NCI-H524 (cell line): ENCODE results near the gene ADRM1.

Experiments
- DNase-seq, 2 experiments: peaks; one replicate each; lab custom pipeline; 2025; lab: John Stamatoyannopoulos, UW

ADRM1 gene, protein sequence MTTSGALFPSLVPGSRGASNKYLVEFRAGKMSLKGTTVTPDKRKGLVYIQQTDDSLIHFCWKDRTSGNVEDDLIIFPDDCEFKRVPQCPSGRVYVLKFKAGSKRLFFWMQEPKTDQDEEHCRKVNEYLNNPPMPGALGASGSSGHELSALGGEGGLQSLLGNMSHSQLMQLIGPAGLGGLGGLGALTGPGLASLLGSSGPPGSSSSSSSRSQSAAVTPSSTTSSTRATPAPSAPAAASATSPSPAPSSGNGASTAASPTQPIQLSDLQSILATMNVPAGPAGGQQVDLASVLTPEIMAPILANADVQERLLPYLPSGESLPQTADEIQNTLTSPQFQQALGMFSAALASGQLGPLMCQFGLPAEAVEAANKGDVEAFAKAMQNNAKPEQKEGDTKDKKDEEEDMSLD

DNA sequence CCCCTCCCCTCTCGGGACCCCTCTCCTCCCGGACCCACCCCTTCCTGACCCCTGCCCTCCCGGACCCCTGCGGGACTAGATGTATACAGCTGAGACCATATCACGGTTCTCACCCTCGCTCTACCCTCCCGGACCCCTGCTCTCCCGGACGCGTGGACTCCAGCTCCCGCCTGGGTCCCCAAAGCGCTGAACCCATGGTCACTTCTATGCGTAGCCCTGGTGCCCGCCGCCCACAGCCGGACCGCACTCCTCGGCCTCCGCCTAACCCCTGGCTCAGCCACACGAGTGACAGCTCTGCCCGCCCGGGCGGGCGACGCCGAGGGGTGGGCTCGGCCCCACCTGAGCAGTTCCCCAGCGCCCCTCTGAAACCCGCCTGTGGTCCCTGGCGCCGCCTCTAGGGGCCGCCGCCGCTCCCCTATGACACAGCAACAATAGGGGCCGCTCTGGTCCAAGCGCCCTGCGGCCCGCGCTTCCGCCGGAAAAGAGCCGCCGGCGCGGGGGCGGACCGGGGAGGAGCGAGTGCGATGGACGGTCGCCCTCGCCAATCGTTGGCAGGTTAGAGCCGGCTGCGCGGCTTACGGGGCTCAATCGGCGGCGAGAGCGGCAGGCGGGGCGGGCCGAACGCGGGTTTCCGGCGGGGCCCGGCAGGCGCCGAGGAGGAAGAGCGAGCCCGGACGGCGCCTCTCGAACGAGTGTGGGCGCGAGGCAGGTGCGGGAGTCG is at the start of gene ADRM1:
Gene ADRM1 (plus strand): TSS at position 657 of the 721 bp plus-strand sequence. CDS start 572 bp downstream, outside the sequence.
- DNase-seq = peak; percentile 92 to 95

DNA sequence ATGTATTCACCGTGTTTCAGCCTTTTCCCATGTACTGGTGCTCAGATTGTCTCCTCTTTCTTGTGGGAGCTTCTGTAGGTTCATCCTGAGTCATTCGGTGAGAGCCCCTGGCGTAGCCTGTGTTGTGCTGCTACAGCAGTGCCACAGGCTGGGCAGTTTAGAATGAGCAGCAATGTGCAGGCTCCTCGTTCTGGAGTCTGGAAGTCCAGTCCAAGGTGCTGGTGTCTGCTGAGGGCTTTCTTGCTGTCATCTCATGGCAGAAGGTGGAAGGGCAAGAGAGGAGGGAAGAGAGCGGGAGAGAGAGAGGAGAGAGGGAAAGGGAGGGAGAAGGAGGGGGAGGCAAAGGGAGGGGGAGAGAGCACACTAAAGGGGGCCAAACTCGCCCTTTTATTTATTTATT is 49.4 kb upstream of the ADRM1 start:
- no peak for DNase-seq

DNA sequence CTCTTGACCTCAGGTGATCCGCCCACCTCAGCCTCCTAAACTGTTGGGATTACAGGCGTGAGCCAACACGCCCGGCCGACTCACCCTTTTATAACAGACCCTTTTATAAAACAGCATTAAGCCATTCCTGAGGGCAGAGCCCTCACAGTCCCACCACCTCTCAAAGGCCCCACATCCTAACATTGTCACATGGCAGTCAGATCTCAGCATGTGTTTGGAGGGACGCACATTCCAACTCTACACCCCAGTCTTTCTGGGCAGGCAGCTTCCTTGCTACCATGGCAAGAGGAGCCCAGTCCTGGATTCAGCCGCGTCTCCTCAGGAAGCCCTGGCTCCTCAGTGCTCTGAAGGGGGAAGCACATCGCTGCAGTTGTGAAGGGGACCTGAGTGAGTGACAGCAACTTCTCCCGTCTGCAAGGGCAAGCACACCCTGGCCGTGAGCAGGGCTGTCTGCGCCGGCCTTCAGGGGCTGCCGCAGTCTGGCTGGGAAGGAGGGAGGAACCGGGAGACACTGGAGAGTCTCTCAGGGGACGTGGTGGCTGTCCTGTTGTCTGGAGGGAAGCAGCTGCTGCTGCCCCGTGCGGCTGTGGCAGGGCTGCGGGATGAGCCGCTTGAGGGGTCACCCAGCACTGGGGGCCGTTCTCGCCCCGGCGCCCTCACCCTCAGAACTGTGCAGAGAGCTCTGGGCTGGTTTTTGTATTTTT is 48.6 kb upstream of the ADRM1 start:
- peak in 1 of 2 experiments; percentile 16 for DNase-seq

DNA sequence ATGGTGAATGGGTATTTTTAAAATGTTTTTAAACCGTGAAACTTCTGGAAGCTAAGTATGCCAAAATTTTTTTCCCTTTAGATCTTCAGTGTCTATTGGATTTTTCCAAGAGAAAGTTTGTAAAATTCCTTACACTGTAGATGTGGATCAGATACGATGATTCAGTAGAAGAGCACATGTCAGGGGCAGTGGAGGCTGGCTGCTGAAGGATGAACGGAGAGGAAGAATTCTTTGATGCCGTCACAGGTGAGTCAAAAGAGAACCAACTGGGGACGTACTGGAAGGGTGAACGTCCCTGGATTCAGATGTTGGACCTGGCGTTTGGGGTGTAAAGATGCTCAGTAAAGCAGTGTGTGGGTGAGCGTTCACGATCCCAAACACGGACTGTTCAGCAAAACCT is 46.8 kb upstream of the ADRM1 start:
- no peak for DNase-seq

DNA sequence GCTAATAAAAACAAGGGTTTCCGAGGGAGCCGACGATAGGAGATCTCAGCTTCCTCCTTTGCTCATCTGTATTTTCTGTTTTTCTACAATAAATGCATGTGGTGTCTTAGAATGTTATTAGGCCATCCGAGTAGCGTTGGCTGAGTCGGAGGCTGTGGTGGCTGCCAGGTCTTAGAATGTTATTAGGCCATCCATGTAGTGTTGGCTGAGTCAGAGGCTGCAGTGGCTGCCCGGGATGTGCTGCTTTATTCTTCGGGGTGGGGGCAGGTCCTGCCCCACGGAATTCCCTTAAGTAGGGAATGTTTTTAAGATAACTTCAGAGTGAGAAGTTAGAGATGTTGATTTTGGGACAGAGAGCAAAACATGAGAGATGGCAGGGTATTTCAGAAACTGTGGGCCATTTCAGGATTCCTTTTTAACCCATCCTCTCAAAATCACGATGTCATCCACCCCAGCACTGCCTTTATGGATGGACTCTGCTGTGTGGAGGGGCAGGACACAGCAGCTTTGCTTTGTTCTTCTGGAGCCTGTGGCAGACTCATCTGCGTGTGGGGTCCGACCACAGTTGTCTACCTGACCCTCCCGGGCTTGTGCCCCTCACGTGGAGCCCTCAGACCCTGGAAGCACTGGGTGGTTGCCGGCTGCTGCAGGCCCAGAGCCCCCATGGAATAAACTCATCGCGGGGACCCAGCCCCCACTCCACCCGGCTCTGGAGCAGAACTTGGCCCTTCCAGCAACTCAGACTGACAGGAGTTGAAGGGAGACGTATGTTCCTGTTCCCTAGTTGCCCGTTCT is 44.1 kb upstream of the ADRM1 start:
- DNase-seq = no peak

DNA sequence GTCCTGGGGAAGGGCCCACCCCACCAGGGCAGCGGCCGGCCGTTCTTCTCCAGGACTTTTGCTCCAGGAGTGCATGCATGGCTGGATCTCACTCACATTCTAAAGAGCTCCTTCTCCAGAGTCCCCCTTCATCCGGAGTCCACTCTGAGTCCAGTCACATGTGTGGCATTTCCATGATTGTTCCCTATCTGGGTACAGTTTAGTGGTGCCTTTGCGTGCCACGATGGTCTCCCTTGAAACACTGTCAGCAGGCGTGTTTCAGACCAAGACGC is 43.6 kb upstream of the ADRM1 start:
- DNase-seq = no peak

DNA sequence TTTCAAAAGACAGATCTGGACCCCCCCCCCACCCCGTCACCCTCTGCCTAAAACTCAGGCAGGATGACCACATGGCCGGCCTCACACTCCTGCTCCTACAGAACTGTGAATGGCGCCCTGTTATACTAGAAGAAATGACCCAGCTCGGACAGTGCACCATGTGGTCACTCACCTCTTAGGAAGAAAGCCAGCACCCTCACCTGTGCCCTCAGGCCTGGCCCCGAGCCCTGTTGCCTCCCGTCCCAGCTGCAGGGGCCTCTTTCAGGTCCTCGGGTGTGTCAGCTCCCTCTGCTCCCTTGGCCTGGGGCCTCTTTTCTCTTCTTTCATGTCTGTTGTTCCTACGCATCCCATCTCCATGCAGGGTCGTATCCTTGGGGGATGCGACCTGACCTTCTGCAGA is 40.7 kb upstream of the ADRM1 start:
- no peak for DNase-seq

DNA sequence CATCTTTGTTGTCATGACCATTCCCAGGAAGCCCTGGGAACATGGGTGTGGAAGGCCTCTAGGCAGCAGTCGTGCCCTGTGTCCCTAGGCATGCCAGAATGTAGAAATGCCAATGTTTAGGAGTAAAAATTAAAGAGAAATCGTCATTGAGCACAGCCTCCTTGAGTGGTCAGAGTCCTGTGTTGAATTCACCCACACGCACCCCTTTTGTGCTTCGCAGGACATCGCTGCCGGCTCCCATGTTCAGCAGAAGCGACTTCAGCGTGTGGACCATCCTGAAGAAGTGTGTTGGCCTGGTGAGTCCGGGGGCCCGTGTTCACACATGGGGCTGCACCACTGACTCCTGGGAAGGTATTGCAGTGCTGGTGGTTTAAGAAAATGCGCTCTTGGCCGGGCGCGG is 39.4 kb upstream of the ADRM1 start:
- no peak for DNase-seq

DNA sequence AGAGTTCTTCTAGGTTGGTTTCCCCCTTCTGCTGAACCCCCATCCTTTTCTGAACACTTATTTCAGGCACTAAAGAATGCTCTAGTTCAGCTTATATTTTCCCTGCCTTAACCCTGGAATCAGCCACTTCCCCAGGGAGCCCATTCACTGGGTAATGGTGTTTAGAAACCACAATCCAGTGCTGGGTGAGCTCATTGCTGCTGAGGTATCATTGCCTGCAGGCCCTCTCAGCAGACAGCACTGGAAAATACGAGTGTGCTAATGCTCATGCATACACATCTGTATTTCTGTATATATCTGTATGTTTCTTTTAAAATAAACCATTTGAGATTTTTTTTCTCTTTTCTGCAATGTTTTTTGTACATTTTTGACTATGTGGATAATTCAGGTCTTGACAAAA is 37.4 kb upstream of the ADRM1 start:
- DNase-seq = no peak

DNA sequence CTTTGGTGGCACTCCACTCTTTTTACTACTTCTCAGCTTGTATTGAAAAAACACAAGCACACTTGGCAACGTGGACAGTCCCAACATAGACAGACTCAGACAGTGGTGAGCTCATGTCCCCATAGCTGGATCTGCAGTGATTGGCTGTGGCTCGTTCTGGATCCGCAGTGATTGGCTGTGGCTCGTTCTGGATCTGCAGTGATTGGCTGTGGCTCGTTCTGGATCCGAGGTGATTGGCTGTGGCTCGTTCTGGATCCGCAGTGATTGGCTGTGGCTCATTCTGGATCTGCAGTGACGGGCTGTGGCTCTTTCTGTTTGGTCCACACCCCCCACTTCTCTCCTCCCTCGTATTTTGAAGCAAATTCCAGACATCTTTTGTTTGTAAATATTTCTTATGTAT is 36.5 kb upstream of the ADRM1 start:
- no peak for DNase-seq

DNA sequence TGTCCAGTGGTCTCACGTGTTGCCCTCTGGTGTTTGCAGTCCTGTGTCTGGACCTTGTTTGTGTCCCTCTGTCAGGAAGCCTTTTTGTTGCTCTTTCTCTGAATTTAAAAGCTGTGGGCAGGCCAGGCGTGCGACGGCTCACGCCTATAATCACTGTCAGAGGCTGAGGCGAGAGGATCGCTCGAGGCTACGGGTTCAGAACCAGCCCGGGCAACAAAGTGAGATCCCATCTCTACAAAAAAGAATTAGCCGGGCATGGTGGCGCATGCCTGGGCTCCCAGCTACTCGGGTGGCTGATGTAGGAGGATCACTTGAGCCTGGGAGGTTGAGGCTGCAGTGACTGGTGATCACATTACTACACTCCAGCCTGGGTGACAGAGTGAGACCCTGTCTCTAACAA is 35.9 kb upstream of the ADRM1 start:
- no peak for DNase-seq

DNA sequence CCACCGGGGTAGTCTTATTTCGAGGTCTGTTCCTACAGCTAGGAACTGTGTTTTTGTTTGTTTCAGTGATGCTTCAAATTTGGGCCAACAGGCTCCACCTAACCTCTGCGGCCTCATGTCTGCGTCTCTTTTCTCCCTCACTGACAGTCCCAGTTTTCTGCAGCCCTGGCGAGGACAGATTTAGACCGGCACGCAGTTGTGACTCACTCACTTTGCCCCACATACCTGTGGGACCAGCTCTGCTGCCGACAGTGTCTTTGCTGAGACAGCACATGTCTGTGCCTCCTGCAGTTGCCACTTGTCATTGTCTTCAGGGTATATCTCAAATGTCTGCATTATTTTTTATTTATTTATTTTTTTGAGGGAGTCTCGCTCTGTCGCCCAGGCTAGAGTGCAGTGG is 35.3 kb upstream of the ADRM1 start:
- DNase-seq = no peak

DNA sequence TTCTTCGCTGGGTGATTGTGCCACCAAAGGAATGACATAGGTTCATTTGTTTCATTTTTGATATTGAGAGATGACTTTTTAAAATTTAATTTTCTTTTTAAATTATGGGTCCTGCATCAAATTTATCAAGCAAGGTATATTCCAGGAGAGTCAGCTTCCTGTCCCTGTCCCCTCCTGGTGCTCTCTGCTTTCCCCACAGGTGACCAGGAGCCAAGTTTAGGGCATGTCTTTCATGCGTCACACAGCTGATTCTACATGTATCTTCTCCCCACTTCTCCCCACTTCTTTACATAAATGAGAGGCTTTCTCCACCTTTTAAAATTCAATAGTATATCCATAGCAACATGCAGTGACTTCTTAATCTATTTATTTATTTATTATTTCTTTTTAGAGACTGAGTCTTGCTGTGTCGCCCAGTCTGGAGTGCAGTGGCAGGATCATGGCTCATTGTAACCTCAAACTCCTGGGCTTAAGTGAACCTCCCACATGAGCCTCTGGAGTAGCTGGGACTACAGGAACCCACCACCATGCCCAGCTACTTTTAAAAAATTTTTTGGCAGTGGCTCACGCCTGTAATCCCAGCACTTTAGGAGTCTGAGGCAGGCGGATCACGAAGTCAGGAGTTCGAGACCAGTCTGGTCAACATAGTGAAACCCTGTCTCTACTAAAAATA is 34.4 kb upstream of the ADRM1 start:
- DNase-seq = no peak

DNA sequence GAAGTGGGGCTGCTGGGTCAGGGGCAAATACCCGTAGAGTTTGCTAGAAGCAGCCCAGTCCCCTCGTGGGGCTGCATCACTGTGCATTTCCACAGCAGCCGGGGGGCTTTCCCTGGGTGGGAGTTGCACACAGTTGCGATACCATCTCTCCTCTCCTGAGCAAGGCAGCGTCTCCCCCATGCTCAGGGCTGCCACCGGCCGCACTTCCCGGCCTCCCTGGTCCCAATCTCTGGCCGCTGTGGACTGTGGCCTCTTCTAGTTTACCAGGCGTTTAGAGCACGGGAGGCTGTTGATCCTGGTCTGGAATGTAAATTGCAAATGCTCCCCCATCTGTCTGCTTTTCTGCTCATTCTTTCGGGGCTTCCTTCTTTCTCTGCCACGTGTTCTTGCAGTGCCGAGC is 33.4 kb upstream of the ADRM1 start:
- DNase-seq = no peak

DNA sequence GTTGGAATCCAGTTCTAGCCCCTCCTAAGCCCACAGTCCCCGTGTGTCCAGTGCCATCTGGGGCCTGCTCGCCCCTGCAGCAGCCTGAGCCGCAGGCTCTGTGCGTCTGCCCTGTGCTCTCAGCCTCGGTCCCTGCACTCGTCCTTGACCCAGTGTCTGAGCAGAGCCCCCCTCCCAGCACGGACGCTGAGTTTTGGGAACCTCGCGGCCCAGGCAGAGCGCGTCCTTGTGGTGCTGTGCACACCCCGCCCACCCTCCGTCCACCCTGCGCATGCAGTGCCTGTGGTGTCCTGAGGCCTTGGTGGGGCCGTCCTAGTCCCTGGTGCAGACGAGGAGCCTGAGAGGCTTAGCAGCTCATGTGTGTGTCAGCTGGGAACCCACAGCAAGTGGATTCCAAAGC is 32.9 kb upstream of the ADRM1 start:
- no peak for DNase-seq

DNA sequence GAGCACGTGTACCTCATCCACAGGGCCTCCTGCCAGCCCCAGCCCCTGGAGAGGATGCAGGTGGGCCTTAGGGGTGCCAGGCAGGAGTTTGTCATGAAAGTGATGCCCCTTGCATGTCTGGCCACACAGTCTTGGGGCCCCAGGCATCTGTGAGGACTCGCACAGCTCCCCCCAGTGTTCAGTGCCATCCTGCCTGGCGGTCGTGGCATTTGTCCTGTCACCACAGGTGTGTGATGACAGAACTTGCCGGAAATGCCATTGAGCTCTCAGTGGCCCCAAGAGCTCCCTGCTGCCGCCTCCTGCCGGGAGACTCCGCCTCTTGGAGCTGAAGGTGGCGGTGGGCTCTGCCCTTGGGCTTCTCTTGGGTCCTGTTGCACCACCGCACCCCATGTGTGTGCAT is 30.6 kb upstream of the ADRM1 start:
- DNase-seq = no peak

DNA sequence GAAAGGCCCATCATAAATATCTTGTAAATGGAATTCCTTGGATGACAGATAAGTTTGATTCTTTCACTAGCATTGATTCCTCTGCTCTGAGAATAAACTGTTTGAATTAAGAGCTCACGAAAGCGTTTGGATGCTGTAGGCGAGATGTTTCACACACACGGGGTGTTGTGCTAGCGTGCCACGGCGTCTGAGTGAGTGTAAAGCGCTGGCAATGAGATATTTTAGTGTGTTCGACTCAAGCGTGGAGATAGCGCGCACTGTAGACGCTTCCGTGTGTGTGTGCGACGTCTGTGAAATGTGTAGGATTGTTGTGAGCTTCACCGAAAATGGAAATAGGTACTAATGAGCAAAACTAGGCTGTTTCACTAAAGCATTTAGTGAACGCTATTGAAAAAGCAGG is 29.4 kb upstream of the ADRM1 start:
- no peak for DNase-seq

DNA sequence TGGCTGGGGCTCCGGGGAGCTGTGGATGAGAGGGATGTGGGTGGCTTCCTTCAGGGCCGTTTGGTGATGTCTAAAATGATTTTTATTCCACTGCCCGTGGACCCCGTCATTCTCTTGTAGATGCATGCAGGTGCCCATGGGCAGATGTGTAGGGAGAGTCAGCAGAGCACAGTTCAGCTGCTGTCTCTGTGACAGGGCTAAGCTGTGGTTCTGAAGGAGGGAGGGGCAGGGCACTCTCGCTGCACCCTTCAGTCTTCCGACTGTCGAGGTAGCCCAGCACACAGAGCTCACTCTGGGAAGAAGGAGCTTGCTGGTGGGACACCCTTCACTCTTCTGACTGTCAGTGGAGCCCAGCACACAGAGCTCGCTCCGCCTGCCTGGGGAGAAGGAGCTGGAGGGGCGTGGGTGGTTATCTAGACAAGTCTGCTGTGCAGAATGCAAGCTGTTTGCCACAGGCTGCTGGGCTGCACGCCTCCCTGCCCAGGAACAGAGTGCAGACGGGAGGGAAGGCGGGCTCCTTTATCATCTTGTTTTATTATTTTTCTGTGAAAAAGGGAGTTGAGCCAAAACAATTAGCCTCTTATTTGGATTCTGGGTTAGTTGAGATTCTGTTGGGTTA is 28.4 kb upstream of the ADRM1 start:
- no peak for DNase-seq

DNA sequence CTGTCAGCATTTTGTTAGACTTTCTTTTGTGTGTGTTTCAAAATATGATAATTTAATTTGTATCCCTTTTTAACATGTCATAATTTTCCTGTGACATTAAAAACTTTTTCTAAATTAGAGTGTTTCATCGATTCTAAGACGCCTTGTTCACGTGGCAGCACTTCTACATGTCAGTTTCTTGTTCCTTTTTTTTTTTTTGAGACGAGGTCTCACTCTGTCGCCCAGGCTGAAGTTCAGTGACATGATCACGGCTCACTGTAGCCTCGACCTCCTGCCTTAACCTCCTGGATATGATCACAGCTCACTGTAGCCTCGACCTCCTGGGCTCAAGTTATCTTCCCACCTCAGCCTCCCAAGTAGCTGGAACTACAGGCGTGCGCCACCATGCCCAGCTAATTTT is 27.6 kb upstream of the ADRM1 start:
- no peak for DNase-seq

DNA sequence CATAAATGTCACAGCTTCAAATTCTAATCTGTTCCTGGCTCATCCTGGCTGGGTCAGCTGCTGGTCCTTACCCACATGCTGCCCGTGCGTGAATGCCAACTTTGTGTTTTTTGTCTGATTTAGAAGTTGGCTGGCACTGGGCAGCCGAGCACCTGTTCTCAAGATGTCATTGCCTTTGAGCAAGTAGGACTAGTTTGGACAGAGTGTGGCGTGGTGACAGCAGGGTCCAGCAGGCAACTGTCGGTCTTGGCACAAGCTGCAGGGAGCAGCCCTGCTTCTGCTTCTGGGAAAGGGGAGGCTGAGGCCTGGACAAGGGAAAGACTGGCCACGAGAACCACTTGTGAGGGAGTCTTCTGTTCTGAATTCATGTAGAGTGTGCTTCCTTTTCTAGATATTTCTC is 26.4 kb upstream of the ADRM1 start:
- no peak for DNase-seq

DNA sequence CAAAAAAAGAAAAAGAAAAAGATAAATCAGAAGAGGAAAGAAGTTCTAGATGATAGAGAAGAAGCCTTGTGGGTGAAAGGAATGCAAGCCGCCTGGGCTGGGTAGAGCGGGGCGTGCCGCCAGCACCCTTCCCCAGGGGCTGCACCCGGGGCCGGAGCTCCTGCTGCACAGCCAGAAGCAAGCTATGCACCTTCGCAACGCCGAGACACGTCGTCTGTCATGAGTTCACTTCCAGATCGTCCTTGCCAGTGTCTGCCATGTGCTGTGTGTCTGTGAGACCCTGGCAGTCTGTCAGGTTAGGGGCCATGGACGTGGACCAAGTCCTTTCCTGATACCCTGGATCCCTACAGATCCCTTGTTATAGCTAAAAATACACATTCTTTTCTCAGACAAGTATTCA is 25.5 kb upstream of the ADRM1 start:
- no peak for DNase-seq
